Body of pancreas (tissue), 4 donors: ENCODE data around the gene ZNF670. TPM values are rescaled to one million over a fixed set of nuclear protein-coding genes. Genes with fewer than 3 reads are reported as not detected.

Experiments used
- ATAC-seq: fragments of 150-250 bp; one replicate; pipeline ENCODE4 v1.9.1; 2016
- DNase-seq, 4 donors: peaks; one replicate each; pipeline ENCODE4 v3.0.0-alpha.2; 2019
- H3K27ac ChIP-seq, 4 donors: fragments of 200-600 bp; sonication (generic); 1 replicate in 3 of 4; 2 replicates in 1 of 4; pipeline versions ENCODE4 v1.5.1 to v1.6.1; 2016 to 2019; ENCODE audit warnings: mild to moderate bottlenecking in 1 of 4, mixed read lengths in 1 of 4, moderate library complexity in 1 of 4
- H3K27me3 ChIP-seq, 2 donors: fragments of 200-600 bp; sonication (generic); one replicate each; pipeline ENCODE4 v1.6.0; 2016; ENCODE audit warnings: mild to moderate bottlenecking in 1 of 2
- H3K36me3 ChIP-seq, 2 donors: fragments of 200-600 bp; sonication (generic); replicated peaks in 1 of 2; 2 replicates each; pipeline ENCODE4 v1.5.1; 2016; ENCODE audit warnings: low read depth in 2 of 2; ENCODE audit not compliant: insufficient read depth in 1 of 2
- H3K4me1 ChIP-seq: fragments of 200-600 bp; sonication (generic); one replicate; pipeline ENCODE4 v1.6.0; 2016
- H3K4me3 ChIP-seq, 2 donors: fragments of 200-600 bp; sonication (generic); 1 replicate in 1 of 2; 2 replicates in 1 of 2; pipeline ENCODE4 v1.5.1; 2016 to 2019
- H3K9me3 ChIP-seq, 3 donors: fragments of 200-600 bp; sonication (generic); 1 replicate in 2 of 3; 2 replicates in 1 of 3; pipeline ENCODE4 v1.5.1; 2016
- CTCF ChIP-seq, 7 experiments: fragments of 450-650 bp in 4 of 7; fragments of 200-600 bp in 3 of 7; sonication (generic) in 3 of 7; IDR thresholded peaks; one replicate each; pipeline ENCODE4 v1.5.1; 2016 to 2019; ENCODE audit warnings: antibody characterized with exemption in 7 of 7
- POLR2A ChIP-seq, 3 donors: fragments of 450-650 bp; IDR thresholded peaks; one replicate each; pipeline ENCODE4 v1.6.1; 2016; ENCODE audit warnings: antibody characterized with exemption in 3 of 3, mild to moderate bottlenecking in 2 of 3
- WGBS, 2 donors: methylation state at CpG; one replicate each; pipeline ENCODE4 v1.1.5; 2017; 5-methylcytosine and 5-hydroxymethylcytosine counted together
- intact Hi-C: fragments of 100-400 bp; cut with DNase I; formaldehyde crosslinking; loops from one replicate; pipeline ENCODE4 v1.15.1; 2023
- total RNA-seq, 2 donors: library from RNA; depleted of rRNA; stranded (reverse); fragments of >200 nt; gene quantifications; one replicate each; pipeline ENCODE4 v1.1.0, GENCODE V29; 2016

Gene ZNF670
- total RNA-seq, 2 donors from 2014 or later, result 1.3 to 2.3 TPM

GRCh38 chr1:247111700-247112478 lies 33.3 kb upstream of the ZNF670 start:
- DNase-seq (peak; percentile 64 to 73 (median 68)), ATAC-seq (peak; percentile 82)
- no peaks in the 10 kb centered on the region for H3K36me3 ChIP-seq
- no peaks in the 10 kb centered on the region for H3K27me3 ChIP-seq
- WGBS, 2 donors, result 4% methylated on average over 38 of the region's 78 CpGs; no CpG with 5 or more reads in 1 of the 2 donors
- H3K4me3 ChIP-seq, result peak overlapping the region; percentile 8 to 60
- intact Hi-C loops, result no loop called here
- TF ChIP-seq POLR2A (IDR thresholded peaks at IDR 0.05) (peak; percentile 56 to 68 (median 61)), CTCF (IDR thresholded peaks at IDR 0.05) (no peak)
- no peaks in the 10 kb centered on the region for H3K9me3 ChIP-seq
- H3K27ac ChIP-seq, result peak overlapping the region; percentile 70 to 90 (median 81)
- peaks cover 29% of the 10 kb centered on the region for H3K4me1 ChIP-seq

DNA sequence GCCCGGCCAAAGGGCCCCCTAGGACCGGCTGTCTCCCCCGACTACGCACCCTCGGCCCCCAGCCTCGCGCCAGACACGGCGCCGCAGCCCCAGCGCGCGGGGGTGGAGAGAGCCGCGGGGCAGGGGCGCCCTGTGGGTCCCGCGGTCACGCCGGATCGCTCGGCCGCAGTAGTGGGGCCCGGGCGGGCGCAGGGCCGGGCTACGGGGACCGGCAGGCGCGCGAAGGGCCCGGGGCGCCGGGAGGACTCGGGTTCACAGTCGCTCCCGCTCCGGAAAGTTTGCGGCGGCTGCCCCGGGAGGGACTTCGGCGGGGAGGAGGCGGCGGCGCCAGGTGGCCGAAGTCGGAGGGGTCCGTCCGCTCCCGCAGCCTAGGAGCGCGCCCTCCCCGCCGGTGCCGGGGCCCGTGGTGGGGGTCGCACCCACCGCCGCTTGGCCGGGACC lies 32.7 kb upstream of the ZNF670 start:
- Histone ChIP-seq H3K9me3 (no peaks in the 10 kb centered on the region), H3K27me3 (no peaks in the 10 kb centered on the region), H3K4me3 (peak overlapping the region; percentile 8 to 60), H3K4me1 (peaks cover 29% of the 10 kb centered on the region), H3K27ac (peak overlapping the region; percentile 70 to 90 (median 81)), H3K36me3 (no peaks in the 10 kb centered on the region)
- 1% methylated on average over 48 of the region's 62 CpGs; no CpG with 5 or more reads in 1 of the 2 donors for WGBS, 2 donors
- intact Hi-C loops, result no loop called here
- DNase-seq, result peak in 1 of 4 donors; percentile 21
- TF ChIP-seq POLR2A (IDR thresholded peaks at IDR 0.05), result no peak
- TF ChIP-seq CTCF (IDR thresholded peaks at IDR 0.05), result no peak
- ATAC-seq, result peak; percentile 41

DNA sequence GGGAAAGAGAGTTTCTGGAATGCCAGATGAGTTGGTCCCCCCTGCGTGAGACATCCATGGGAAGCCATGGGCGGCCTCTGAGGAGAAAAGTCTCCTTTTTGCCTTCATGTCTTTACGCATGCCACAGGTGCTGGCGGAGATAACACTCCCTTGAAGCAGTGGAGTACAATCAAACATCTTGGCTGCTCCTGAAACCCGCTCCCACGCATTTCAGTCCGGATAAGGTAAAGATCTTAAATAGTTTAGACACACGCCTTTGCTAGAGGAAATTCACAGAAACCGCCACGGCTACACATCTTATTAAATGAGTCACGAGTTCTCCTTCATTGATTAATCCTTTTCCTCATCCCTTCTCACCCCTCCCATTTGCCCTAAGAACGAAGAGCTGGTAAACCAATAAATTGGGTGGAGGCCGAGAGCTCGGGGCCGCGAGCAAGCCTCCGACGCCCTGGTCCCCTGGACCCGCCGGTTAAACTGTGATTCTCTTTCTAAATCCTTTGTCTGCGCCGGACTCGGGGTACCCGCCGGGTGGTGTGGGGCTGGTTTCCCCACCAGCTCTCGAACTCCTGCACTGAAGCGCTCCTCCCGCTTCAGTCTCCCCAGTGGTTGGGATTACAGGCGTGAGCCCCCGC lies 32.1 kb upstream of the ZNF670 start:
- TF ChIP-seq CTCF (IDR thresholded peaks at IDR 0.05) (no peak), POLR2A (IDR thresholded peaks at IDR 0.05) (no peak)
- ATAC-seq, result peak; percentile 14
- WGBS, 2 donors, result 12 to 14% methylated on average over 21 to 30 of the region's 30 CpGs
- intact Hi-C loops, result no loop called here
- no peaks in the 10 kb centered on the region for H3K36me3 ChIP-seq
- H3K4me1 ChIP-seq, result peaks cover 29% of the 10 kb centered on the region
- H3K9me3 ChIP-seq, result no peaks in the 10 kb centered on the region
- H3K4me3 ChIP-seq, result peak overlapping the region; percentile 8 to 60
- H3K27me3 ChIP-seq, result no peaks in the 10 kb centered on the region
- H3K27ac ChIP-seq, result peak overlapping the region; percentile 70 to 90 (median 81)
- DNase-seq, result no peak

DNA sequence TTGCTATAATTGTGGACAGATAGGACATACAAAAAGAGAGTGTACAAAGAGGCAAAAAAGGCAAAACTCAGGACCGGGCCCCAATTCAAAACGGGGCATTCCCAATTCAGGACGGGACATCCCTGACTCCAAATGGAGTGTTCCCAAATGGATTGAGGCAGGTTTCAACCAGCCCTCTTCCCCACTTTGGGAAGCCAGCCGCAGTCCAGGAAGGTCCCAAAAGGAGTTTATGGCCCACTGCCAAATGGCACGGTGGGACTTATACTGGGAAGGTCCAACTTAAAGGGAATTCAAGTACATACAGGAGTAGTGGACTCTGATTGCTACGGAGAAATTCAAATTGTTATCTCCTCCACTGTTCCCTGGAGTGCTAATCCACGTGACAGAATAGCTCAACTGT lies 29.1 kb upstream of the ZNF670 start:
- WGBS, 2 donors, result 86 to 88% methylated on average over 7 of the region's 7 CpGs
- no peaks in the 10 kb centered on the region for H3K27me3 ChIP-seq
- DNase-seq (no peak), ATAC-seq (no peak)
- TF ChIP-seq CTCF (IDR thresholded peaks at IDR 0.05), result no peak
- no peak for TF ChIP-seq POLR2A (IDR thresholded peaks at IDR 0.05)
- intact Hi-C loops, result no loop called here
- no peaks in the 10 kb centered on the region for H3K9me3 ChIP-seq
- peaks cover 31% of the 10 kb centered on the region for H3K4me1 ChIP-seq
- H3K4me3 ChIP-seq, result no peak overlapping the region
- no peaks in the 10 kb centered on the region for H3K36me3 ChIP-seq
- no peak overlapping the region for H3K27ac ChIP-seq
